Epithelial cell of esophagus (primary cell): ENCODE data around the gene MCCC2.
A peak's percentile ranks its signal among the peaks of the same experiment; 100 is the strongest.
"Not testable (repeated sequence)": the region's sequence is repeated elsewhere in the genome, so short reads cannot be mapped to it uniquely, and the experiment has no call there.

Source experiments
- DNase-seq: peaks from one replicate; pipeline ENCODE4 v3.0.0; 2010; ENCODE audit warnings: low read depth
- H3K4me3 ChIP-seq: 2 replicates; pipeline ENCODE4 v1.5.1; 2011; ENCODE audit warnings: mild to moderate bottlenecking, low read length, control low read depth
- TF ChIP-seq, protein P1 (sequence below): IDR thresholded peaks from 2 replicates; pipeline ENCODE4 v1.5.1; 2011; ENCODE audit warnings: low read depth, mild to moderate bottlenecking, low read length, control low read depth, inconsistent platforms; ENCODE audit not compliant: insufficient read depth; ENCODE audit errors: missing control alignments

MCCC2 gene

DNA sequence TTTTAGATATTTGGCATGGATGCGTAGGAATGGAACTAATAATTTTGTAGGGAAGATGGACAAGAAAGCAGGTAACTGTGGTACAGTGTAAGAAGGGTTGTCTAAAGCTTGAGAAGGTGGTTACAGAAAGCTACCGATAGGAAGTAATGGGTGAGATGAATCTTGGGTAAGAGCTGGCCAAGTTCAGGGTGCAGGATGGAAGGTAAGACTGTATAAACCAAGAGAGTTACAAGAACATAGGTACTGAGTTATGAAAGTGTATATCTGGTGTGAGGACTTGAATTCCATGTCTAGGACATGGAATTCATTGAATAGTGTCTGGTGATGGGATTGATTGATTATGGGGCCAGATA, 1.4 kb downstream of the MCCC2 start:
- TF ChIP-seq, protein P1, sequence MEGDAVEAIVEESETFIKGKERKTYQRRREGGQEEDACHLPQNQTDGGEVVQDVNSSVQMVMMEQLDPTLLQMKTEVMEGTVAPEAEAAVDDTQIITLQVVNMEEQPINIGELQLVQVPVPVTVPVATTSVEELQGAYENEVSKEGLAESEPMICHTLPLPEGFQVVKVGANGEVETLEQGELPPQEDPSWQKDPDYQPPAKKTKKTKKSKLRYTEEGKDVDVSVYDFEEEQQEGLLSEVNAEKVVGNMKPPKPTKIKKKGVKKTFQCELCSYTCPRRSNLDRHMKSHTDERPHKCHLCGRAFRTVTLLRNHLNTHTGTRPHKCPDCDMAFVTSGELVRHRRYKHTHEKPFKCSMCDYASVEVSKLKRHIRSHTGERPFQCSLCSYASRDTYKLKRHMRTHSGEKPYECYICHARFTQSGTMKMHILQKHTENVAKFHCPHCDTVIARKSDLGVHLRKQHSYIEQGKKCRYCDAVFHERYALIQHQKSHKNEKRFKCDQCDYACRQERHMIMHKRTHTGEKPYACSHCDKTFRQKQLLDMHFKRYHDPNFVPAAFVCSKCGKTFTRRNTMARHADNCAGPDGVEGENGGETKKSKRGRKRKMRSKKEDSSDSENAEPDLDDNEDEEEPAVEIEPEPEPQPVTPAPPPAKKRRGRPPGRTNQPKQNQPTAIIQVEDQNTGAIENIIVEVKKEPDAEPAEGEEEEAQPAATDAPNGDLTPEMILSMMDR = no peak
- H3K4me3 ChIP-seq = no peak overlapping the region
- DNase-seq = no peak

DNA sequence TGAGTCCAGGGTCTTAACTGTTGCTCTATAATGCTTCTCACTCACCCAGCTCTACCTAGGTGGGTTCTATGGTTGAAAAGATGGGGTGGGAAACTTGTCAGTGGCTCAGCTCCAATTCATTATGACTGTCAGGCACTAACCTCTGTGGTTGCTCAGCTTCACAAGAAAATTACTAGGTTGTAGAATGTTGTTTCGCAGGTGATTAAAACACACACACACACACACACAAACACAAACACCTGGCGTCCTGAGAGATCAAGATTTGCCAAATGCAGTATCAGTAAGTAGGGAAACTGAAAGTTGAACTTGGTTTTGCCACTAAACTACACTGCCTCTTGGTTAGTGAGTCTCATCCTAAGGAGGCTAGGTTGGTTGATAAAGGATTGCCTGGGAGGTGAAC, 2.8 kb downstream of the MCCC2 start:
- DNase-seq = no peak
- no peak overlapping the region for H3K4me3 ChIP-seq
- TF ChIP-seq, protein P1 = no peak

DNA sequence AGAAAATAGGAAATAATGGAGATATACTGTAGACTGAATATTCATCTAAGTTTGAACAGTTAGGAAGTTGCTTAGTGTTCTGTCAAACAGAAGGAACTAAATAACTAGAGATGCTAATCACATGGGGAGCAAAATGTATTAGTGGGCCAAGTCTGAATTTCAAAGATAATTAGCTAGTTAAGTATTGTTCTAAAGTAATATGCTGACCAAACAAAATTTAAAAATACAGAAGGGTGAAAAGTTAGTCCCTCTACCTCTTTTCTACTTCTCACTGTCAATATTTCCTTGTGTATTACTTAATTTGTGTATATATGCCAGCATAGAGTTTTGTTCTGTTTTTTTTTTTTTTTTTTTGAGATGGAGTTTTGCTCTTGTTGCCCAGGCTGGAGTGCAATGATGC, 4.0 kb downstream of the MCCC2 start:
- TF ChIP-seq, protein P1 = no peak
- no peak for DNase-seq
- no peak overlapping the region for H3K4me3 ChIP-seq

DNA sequence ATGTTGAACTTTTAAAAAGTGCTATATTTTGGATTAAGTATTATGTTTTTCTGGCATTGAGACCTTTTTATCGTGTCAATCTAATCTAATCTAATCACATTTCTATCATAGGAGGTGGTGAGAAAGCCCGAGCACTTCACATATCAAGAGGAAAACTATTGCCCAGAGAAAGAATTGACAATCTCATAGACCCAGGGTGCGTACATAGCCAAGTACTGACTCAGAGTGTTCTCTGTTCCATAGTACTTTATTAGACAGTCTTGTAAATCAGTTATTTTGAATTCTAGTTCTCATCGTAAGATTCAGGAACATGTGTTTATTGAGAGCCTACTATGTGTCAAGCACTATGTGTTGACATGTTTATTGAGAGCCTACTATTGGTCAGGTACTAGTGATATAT, 9.0 kb downstream of the MCCC2 start:
- TF ChIP-seq, protein P1 = no peak
- no peak for DNase-seq
- no peak overlapping the region for H3K4me3 ChIP-seq

DNA sequence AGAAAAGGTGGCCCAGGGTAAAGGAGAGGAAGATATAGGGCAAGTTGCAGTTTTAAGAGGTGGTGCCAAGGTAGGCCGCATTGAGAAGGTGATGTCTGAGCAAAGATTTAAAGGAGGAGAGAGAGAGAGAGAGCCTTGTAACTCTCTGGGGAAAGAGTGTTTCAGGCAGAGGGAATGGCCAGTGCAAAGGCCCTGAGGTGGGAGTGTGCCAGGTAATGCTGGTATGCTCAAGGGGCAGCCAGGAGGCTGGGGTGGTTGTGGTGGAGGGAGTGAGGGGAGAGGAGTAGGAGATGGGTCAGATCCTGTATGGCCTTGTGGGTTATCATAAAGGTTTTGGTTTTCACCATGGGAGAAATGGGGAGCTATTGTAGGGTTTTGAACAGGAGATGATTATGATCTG, 9.9 kb downstream of the MCCC2 start:
- no peak for DNase-seq
- H3K4me3 ChIP-seq = no peak overlapping the region
- TF ChIP-seq, protein P1 = no peak

DNA sequence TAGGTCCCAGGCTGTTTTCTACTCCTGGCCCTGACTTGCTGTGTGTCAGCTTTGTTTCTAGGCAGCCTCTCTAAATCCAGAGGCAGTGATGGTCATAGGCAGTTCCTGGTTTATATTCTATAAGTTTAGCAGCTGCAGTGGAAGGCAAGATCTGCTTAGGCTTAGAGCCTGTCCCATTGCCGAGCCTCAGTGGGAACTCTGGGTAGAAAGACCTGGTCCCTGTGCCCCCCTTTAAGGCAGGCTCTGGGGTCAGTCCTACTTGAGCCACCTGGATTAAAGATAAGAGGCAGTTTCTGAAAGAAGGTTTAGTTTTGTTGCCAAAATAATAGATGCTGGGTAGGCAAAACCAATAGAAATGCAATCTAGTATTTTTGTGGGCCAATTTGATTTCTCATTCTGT, 13.6 kb downstream of the MCCC2 start:
- no peak overlapping the region for H3K4me3 ChIP-seq
- peak; percentile 4 for DNase-seq
- TF ChIP-seq, protein P1 = no peak

DNA sequence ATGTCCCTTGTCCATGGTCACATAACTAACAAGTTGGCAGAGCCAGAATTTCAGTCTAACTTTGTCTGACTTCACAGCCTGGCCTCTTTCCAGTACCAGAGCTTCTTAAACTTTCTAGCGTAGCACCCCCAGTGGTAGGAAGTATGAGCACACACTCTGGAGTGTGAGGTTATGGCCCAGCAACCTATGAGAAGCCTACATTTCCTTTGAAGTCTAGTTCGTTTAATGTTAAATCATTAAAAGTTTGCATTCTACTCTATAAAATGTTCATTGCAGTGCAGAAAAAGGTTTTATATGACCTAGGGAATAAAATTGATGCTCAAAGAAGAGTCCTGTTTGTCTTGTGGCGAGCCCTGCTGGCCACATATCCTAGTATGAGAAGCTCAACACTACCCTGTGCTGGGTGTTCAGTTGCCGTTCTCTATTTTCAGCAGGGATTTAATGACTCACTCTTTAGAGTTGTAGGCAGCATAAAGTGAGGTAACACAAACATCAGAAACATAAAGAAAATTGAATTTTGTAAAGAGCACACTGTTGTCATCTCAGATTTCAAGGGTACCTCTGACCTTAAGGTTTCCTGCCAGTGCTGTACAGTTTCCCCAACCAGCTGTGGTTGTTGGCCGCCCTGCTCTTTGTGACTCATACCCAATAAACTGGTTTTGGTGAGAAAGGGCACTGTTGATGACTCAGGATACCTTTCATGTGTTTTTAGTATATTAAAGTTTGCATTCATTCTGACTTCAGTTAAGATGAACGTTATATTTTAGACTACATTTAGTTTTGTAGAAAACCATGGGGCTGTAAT, 14.3 kb downstream of the MCCC2 start:
- DNase-seq = peak; percentile 97
- TF ChIP-seq, protein P1 = peak; percentile 83
- no peak overlapping the region for H3K4me3 ChIP-seq

DNA sequence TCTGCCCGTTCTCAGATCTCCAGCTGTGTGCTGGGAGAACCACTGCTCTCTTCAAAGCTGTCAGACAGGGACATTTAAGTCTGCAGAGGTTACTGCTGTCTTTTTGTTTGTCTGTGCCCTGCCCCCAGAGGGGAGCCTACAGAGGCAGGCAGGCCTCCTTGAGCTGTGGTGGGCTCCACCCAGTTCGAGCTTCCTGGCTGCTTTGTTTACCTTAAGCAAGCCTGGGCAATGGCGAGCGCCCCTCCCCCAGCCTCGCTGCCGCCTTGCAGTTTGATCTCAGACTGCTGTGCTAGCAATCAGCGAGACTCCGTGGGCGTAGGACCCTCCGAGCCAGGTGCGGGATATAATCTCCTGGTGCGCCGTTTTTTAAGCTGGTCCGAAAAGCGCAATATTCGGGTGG, 22.8 kb downstream of the MCCC2 start:
- H3K4me3 ChIP-seq, DNase-seq: not testable (repeated sequence)
